Hindlimb muscle (tissue), 1 donor: Measurements from ENCODE around the gene LRRC41. TPM values are rescaled to one million over a fixed set of nuclear protein-coding genes. Genes with fewer than 3 reads are reported as not detected.
"Not testable (repeated sequence)": the region's sequence is repeated elsewhere in the genome, so short reads cannot be mapped to it uniquely, and the experiment has no call there.

Source experiments
- DNase-seq: peaks from one replicate; pipeline ENCODE4 v3.0.0-alpha.2; 2013
- polyA plus RNA-seq: library from polyadenylated mRNA; unstranded; fragments of 120-200 nt; gene quantifications from one replicate; pipeline ENCODE4 v1.2.1, GENCODE V29; 2013; ENCODE audit not compliant: insufficient read length

LRRC41 gene
- polyA plus RNA-seq, 1 donor: 63.3 TPM

GRCh38 chr1:46322191-46322590, 18.8 kb upstream of the LRRC41 start:
- DNase-seq: not testable (repeated sequence)

- DNase-seq: not testable (repeated sequence)
Observed at GRCh38 chr1:46319960-46320914, 16.8 kb upstream of the LRRC41 start.

GRCh38 chr1:46319301-46319700, 15.9 kb upstream of the LRRC41 start:
- not testable (repeated sequence) for DNase-seq

DNA sequence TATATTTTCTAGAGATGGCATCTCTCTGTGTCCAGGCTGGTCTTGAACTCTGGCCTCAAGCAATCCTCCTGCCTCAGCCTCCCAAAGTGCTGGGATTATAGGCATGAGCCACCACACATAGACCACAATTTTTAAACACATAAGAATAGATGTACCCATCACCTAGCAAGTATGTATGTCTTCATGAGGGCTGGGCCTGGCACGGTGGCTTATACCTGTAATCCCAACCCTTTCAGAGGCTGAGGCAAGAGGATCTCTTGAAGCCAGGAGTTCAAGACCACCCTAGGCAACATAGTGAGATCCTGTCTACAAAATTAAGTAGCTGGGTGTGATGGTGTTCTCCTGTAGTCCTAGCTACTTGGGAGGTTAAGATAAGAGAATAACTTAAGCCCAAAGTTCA, 13.9 kb upstream of the LRRC41 start:
- DNase-seq: no peak

DNA sequence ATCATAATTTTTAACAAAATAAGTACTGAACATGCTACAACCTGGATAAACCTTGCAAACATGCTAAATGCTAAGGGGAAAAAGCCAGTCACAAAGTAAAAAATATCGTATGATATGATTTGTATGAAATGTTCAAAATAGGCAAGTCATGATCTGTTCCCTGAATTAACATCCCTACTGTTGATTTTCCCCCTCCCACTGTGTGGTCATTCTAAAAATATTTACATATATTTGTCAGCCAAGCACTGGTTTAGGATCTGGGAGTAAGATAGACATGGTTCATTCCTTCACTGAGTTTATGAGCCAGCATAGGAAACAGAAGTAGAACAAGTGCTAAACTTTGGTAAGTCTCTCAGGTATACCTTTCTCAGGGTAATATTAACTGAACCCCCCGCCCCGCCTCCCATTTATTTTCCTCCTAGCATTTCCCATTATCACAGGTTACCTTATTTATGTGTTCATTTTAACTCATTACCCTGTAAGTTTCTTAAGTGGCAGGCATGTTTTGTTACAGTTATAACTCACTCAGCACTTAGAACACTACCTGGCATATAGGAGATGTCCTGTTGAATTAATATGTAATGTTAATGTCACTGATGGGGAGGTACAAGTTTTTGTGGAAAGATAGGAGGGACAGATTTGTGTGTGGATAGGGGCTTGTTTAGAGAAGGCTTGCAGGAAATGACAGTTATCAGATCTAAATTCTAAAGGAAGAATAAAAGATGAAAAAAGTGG, 12.4 kb upstream of the LRRC41 start:
- DNase-seq: no peak

- DNase-seq: no peak
Observed at GRCh38 chr1:46310321-46310720, 6.9 kb upstream of the LRRC41 start.

DNA sequence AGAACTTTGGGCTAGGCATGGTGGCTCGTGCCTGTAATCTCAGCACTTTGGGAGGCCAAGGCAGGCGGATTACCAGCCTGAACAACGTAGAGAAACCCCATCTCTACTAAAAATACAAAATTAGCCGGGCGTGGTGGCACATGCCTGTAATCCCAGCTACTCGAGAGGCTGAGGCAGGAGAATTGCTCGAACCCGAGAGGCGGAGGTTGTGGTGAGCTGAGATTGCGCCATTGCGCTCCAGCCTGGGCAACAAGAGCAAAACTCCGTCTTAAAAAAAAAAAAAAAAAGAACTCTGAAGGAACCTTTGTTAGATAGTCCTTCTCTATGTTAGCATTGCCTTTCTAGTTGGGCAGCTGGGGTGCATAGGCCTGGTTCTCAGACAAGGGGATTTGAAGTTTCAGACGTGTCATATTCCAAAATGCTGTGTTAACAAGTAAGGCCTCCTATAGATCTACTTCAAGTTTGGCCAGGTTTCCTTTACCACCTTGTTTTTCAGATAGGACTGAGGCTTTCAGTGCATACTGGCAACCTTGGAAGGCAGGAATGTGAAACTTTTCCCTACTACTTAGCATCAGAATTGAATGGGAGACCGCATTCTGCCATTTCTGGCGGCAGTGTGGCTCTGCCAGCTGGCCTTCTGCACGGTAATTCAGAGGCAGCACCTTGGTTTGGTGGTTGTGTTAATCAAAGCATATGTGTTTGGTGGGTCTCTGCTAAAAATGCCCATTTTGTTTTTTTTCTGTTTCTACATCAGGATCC, 6.2 kb upstream of the LRRC41 start:
- DNase-seq: no peak

DNA sequence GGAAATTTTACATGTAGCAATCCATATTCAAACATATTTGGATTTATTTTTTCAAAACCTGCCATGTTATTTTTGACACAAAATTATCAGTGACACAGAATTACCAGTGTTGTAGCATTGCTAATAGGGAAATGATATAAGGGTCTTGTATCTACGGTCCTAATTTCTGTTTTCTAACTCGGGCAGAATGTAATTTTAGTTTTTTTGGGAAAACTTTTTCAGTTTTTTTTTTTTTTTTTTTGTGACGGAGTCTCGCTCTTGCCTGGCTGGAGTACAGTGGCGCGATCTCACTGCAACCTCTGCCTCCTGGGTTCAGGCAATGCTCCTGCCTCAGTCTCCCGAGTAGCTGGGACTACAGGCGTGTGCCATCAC, 2.7 kb upstream of the LRRC41 start:
- no peak for DNase-seq

DNA sequence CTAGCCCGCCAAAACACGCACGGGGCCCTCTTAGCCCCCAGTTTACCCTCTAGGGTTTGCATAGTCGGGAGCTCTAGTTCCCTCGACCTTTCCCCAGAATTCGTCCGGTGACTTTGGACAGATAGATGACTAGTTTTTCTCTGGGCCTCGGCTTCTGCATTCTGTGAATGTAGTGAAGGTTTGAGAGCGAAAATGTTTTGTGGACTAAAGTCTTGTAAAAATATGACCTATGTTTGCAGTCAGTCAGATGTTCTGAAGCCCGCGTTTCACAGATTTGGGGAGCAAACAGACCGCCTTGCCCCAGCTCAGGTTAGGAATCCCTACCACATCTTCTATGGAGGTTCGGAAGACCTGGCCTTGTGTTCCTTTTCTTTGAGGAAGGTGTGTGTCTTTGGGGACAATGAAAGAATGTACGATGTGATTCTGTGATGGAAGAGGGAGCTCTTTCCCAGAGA, 483 bp upstream of the LRRC41 start:
- DNase-seq: no peak

- peak; percentile 71 for DNase-seq
Observed at GRCh38 chr1:46302641-46303037, 777 bp downstream of the LRRC41 start.

DNA sequence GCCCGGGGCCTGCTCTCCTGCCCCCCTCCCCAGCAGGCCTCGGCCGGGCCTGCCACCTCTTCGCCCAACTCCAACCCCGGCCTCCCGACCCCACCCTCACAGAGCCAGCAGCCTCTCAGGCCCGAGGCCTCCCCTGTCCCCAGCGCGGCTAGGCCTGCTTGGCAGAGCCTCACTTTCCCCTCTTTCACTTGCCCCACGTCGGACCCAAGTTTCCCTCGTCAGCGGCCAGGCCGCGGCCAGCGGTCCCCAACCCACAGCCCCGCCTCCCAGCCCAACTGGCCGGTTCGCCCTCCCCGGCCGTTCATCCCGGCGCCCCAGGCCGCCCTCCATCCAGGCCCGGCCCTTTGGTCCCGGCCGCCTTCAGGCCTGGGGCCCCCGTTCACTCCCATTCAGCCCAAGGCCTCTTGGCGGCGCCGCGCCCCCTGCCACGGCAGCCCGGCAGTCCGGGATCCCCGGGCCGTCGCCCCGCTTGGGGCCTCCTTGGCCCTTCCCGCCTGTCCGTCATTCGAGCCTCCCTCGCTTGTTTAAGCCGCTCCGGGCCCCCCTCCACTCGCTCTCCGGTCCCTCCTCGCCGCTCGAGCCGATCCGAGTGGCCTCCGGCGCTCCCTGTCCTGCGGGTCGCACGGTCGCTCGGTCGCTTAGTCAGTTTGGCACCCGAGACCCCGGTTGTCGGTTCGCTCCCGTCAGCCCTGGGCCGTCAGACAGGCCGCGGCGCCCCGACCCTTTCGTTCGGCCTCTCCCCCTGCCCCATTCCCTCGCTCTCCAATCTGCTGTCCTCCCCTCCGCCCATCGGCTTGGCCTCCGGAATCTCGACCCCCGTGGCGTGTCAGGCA, 1.4 kb downstream of the LRRC41 start:
- peak; percentile 76 for DNase-seq

- DNase-seq: no peak
Observed at GRCh38 chr1:46301406-46301807, 2.0 kb downstream of the LRRC41 start.

DNA sequence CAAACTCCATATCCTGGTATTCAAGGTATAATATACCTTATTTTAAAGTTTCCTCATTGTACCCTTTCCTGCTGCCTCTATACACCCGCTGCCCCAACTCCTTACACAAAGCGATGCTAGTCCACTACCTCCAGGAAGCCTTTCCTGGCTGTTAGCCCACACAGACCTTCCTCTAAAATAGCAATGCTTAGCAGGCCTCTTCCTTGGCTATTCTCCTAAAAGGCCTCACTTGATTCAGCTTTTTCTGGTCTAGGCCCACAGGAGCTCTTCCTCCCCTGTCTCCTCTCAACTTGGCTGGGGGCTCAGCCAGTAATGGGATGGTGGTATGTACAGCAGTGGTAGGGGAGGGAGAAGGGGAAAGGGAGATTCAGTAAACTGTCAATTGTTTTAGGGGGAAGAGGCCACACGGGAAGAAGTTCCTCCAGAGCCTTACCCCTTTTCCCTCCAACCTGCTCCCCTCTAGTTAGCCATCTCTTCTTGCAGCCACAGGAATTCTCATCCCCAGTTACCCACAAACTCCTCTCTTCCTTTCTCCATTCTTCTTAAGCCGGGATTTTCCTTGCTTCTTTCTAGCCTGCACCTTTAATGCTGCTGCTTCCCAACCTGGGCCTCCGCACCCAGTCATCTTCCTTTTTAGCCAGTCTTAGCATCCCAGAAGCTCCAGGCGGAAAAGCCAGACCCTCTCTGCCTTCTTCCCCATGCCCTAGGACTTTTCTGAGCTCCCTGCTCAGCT, 2.6 kb downstream of the LRRC41 start:
- DNase-seq: peak; percentile 47

- no peak for DNase-seq
Observed at GRCh38 chr1:46298387-46298786, 5.0 kb downstream of the LRRC41 start.

- DNase-seq: no peak
Observed at GRCh38 chr1:46295306-46295705, 8.1 kb downstream of the LRRC41 start.

DNA sequence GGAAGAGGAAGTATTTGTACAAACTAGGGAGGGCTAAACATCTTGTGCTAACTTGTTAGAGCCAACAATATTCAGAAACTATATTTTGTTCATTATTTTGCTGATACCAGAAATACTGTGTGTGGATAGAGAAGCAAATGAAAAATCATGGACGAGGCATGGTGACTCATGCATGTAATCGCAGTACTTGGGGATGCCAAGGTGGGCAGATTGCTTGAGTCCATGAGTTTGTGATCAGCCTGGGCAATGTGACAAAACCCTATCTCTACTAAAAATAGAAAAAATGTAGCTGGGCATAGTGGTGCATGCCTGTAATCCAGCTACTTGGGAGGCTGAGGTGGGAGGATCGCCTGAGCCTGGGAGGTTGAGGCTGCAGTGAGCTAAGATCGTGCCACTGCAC, 13.4 kb downstream of the LRRC41 start:
- no peak for DNase-seq

DNA sequence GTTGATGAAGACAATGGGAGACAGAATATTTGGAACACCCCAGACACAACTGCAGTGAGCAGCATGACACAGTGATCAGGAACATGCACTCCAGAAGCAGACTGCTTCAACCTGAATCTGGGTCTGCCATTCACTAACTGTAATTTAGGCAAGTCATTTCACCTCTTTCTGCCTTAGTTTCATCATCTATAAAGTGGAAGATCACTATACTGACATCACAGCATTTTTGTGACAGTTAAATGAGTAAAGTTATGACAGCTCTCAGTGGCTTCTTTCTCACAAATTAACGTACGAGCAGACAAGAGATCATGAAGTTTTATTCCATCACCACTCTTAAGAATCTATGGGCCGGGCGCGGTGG, 14.3 kb downstream of the LRRC41 start:
- no peak for DNase-seq

- no peak for DNase-seq
Observed at GRCh38 chr1:46288485-46289133, 14.8 kb downstream of the LRRC41 start.

DNA sequence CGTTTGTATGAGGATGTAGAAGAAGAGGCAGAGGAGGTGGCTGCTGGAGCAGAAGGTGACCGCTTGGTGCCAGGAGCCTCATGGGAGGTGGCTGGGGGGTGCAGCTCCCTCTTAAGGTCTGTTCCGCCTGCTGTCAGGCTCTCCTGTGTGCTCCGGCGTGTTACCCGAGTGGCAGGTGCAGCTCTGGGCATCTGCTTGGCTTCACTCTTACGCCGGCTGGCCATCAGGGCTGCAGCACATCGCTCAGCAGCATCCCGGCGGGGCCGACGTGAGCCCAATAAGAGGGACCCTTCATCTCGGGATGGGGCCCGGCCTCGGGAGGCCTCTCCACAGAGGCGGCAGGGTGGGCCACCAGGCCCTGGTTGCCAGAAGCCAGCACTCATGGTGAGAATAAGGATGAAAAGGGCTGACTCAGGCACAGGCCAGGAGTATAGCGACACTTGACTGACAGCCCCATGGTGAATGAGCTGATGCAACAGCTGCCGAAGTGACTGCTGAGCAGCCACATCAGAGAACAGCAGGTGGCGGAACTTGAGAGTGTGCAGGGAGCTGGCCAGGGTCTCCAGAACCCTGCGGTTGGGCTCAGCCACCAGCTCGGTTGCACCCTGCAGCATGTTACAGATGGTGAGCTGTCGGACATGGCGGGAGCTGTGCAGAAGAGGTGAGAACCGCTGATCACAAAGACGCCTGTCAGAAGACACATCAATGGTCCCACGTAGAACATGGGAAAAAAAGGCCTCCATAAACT, 17.5 kb downstream of the LRRC41 start:
- DNase-seq: no peak
